ENCODE results near the gene ZNF691.
"Not testable (repeated sequence)": the region's sequence is repeated elsewhere in the genome, so short reads cannot be mapped to it uniquely, and the experiment has no call there.

DNA sequence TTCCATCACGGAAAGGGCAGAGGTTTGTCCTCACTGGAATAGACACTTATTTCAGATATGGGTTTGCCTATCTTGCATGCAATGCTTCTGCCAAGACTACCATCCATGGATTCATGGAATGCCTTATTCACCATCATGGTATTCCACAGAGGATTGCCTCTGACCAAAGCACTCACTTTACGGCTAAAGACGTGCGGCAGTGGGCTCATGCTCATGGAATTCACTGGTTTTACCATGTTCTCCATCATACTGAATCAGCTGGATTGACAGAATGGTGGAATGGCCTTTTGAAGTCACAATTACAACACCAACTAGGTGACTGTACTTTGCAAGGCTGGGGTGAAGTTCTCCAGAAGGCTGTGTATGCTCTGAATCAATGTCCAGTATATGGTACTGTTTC lies 22.1 kb downstream of the ZNF691 start:
- TF ChIP-seq EZH2 (IDR thresholded peaks at IDR 0.05; ENCODE audit: borderline replicate concordance, low read length); CTCF (IDR thresholded peaks at IDR 0.05; ENCODE audit: low read length): not testable (repeated sequence)

All from OCI-LY1 (cell line).